OCI-LY7 (cell line): ENCODE measurements around the gene TBC1D1. TPM values are rescaled to one million over a fixed set of nuclear protein-coding genes. Genes with fewer than 3 reads are reported as not detected.

Source experiments
- BruUV-seq: library from RNA; stranded (reverse); fragments of 400-500 nt; replicated peaks from 2 replicates; lab custom pipeline; 2021; lab: Mats Ljungman, UMichigan
- CTCF ChIA-PET: fragments of 300-600 bp; sonication (Branson Sonifier 250); formaldehyde crosslinking; loops from one replicate; lab custom pipeline; 2022; ENCODE audit warnings: antibody characterized with exemption; ENCODE audit not compliant: unreplicated experiment; lab: Charles Lee
- POLR2A ChIA-PET: fragments of 300-600 bp; sonication (Branson Sonifier 250); formaldehyde crosslinking; loops from one replicate; lab custom pipeline; 2022; ENCODE audit warnings: antibody characterized with exemption; lab: Charles Lee
- DNase-seq: peaks from one replicate; pipeline ENCODE4 v3.0.0-alpha.2; 2015; ENCODE audit warnings: low spot score
- H2AFZ ChIP-seq: fragments of 200-600 bp; sonication (generic), shearing (Covaris generic); 2 replicates; pipeline ENCODE4 v1.6.1; 2014; ENCODE audit warnings: mild to moderate bottlenecking, antibody characterized with exemption, low read length, moderate library complexity
- H3K27ac ChIP-seq: fragments of 200-600 bp; sonication (generic); 2 replicates; pipeline ENCODE4 v1.5.1; 2014; ENCODE audit warnings: mixed run types, low read depth, mild to moderate bottlenecking, moderate library complexity, low read length, inconsistent platforms; ENCODE audit not compliant: poor library complexity, severe bottlenecking
- H3K36me3 ChIP-seq: fragments of 200-600 bp; sonication (generic); 2 replicates; pipeline ENCODE4 v1.6.1; 2014; ENCODE audit warnings: mild to moderate bottlenecking, antibody characterized with exemption, low read length, moderate library complexity, mixed read lengths; ENCODE audit not compliant: insufficient read depth
- H3K4me1 ChIP-seq: fragments of 200-600 bp; sonication (generic); 2 replicates; pipeline ENCODE4 v1.5.1; 2014; ENCODE audit warnings: mild to moderate bottlenecking, low read length; ENCODE audit not compliant: insufficient read depth, poor library complexity, severe bottlenecking
- H3K4me2 ChIP-seq: fragments of 200-600 bp; sonication (generic); 2 replicates; pipeline ENCODE4 v1.6.1; 2014; ENCODE audit warnings: mild to moderate bottlenecking, low read length
- H3K4me3 ChIP-seq: fragments of 200-600 bp; sonication (generic); 2 replicates; pipeline ENCODE4 v1.5.1; 2014; ENCODE audit warnings: mild to moderate bottlenecking, low read depth, low read length; ENCODE audit not compliant: poor library complexity, severe bottlenecking
- H3K79me2 ChIP-seq: fragments of 200-600 bp; sonication (generic); 2 replicates; pipeline ENCODE4 v1.6.1; 2016; ENCODE audit warnings: low read depth, mild to moderate bottlenecking, low read length, moderate library complexity, mixed read lengths; ENCODE audit not compliant: insufficient read depth
- H3K9me2 ChIP-seq: fragments of 200-600 bp; sonication (generic); 2 replicates; pipeline ENCODE4 v1.6.1; 2016; ENCODE audit warnings: mild to moderate bottlenecking, low read length, mixed read lengths; ENCODE audit not compliant: insufficient read depth
- H3K9me3 ChIP-seq: fragments of 200-600 bp; sonication (generic); 2 replicates; pipeline ENCODE4 v1.6.1; 2014; ENCODE audit warnings: mild to moderate bottlenecking, mixed run types, low read length, mixed read lengths
- H4K20me1 ChIP-seq: fragments of 200-600 bp; sonication (generic); 2 replicates; pipeline ENCODE4 v1.6.1; 2014; ENCODE audit warnings: mild to moderate bottlenecking, antibody characterized with exemption, low read length, moderate library complexity, mixed read lengths; ENCODE audit not compliant: insufficient read depth
- CTCF ChIP-seq: fragments of 200-600 bp; sonication (generic); conservative IDR thresholded peaks from 2 replicates; pipeline ENCODE4 v1.5.1; 2014; ENCODE audit warnings: mild to moderate bottlenecking, antibody characterized with exemption, low read length, moderate library complexity, mixed read lengths
- EZH2phosphoT487 ChIP-seq: fragments of 200-600 bp; sonication (generic); IDR thresholded peaks from 2 replicates; pipeline ENCODE4 v1.6.1; 2018; ENCODE audit warnings: low read depth, borderline replicate concordance, mild to moderate bottlenecking, mixed run types, antibody characterized with exemption, low read length, moderate library complexity, mixed read lengths
- intact Hi-C: fragments of 100-400 bp; cut with micrococcal nuclease; formaldehyde crosslinking; loops from one replicate; pipeline ENCODE4 v1.10.0; 2022; ENCODE audit not compliant: unreplicated experiment
- total RNA-seq, 2 experiments: library from RNA; depleted of rRNA in 1 of 2; stranded (reverse); fragments of >200 nt in 1 of 2; shearing (Covaris generic) in 1 of 2; gene quantifications; 2 replicates each; pipeline ENCODE4 v1.2.3, GENCODE V29; 2014 to 2022

The TBC1D1 gene
- total RNA-seq, 2 experiments from 2014 or later: 539 to 545 TPM

- Histone ChIP-seq H3K36me3 (peaks cover 100% of the 10 kb centered on the region), H3K27ac (no peak overlapping the region), H3K79me2 (no peaks in the 10 kb centered on the region), H4K20me1 (no peaks in the 10 kb centered on the region; the same call in 1 of the 2 replicates), H3K9me2 (no peaks in the 10 kb centered on the region), H3K9me3 (no peaks in the 10 kb centered on the region), H3K4me3 (no peak overlapping the region), H2AFZ (no peak overlapping the region), H3K4me1 (no peaks in the 10 kb centered on the region), H3K4me2 (no peak overlapping the region)
- DNase-seq: no peak
- no TSS peak for BruUV-seq
- ChIA-PET POLR2A (no interaction called here), CTCF (no interaction called here)
- TF ChIP-seq EZH2phosphoT487 (no peak), CTCF (no peak)
- intact Hi-C loops: no loop called here
Observed at GRCh38 chr4:38133711-38134480, 243.0 kb downstream of the TBC1D1 start.

GRCh38 chr4:38135201-38135600, 244.3 kb downstream of the TBC1D1 start:
- CTCF ChIA-PET: no interaction called here
- intact Hi-C loops: no loop called here
- H3K4me2 ChIP-seq: no peak overlapping the region
- peaks cover 100% of the 10 kb centered on the region for H3K36me3 ChIP-seq
- H3K79me2 ChIP-seq: no peaks in the 10 kb centered on the region
- no peak overlapping the region for H2AFZ ChIP-seq
- H3K4me3 ChIP-seq: no peak overlapping the region
- H3K27ac ChIP-seq: no peak overlapping the region
- H3K9me3 ChIP-seq: no peaks in the 10 kb centered on the region
- BruUV-seq: no TSS peak
- no peaks in the 10 kb centered on the region; the same call in 1 of the 2 replicates for H4K20me1 ChIP-seq
- no peaks in the 10 kb centered on the region for H3K4me1 ChIP-seq
- TF ChIP-seq EZH2phosphoT487: no peak
- no peak for TF ChIP-seq CTCF
- no peaks in the 10 kb centered on the region for H3K9me2 ChIP-seq
- POLR2A ChIA-PET: interaction anchor here (1.0 kb wide), 1 partner anchor 58 kb away, joined by 3 read pairs; no protein-coding TSS in a partner anchor
- DNase-seq: no peak

- H3K27ac ChIP-seq: no peak overlapping the region
- no peaks in the 10 kb centered on the region for H3K9me2 ChIP-seq
- ChIA-PET CTCF (no interaction called here), POLR2A (no interaction called here)
- no peaks in the 10 kb centered on the region for H3K79me2 ChIP-seq
- no TSS peak for BruUV-seq
- no peaks in the 10 kb centered on the region; the same call in 1 of the 2 replicates for H4K20me1 ChIP-seq
- H3K4me1 ChIP-seq: no peaks in the 10 kb centered on the region
- H2AFZ ChIP-seq: no peak overlapping the region
- H3K9me3 ChIP-seq: no peaks in the 10 kb centered on the region
- TF ChIP-seq EZH2phosphoT487: no peak
- TF ChIP-seq CTCF: no peak
- DNase-seq: no peak
- peaks cover 99% of the 10 kb centered on the region for H3K36me3 ChIP-seq
- intact Hi-C loops: no loop called here
- no peak overlapping the region for H3K4me2 ChIP-seq
- H3K4me3 ChIP-seq: no peak overlapping the region
Observed at GRCh38 chr4:38136604-38137003, 245.7 kb downstream of the TBC1D1 start.
